ENCODE measurements around the gene FSTL4.

The FSTL4 gene

DNA sequence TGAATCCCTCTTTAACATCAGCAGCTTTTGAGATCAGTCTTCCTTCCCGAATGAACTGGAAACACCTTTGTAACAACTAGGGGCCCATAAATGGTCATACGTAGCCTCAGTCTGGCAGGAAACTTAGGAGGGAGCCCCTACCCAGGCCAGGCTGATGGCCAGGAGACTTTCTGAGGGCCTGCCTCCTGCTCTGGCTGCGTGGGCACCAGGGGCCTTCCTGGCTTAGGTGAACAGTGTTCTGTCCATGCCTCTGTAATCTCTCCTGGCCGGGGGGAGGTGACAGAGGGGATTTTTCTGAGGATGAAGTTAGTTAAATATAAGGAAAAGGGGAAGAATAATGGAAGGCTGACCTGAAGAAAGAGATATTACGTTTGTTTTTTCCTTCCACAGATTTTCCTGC is 843 bp upstream of the FSTL4 start:
- Histone ChIP-seq H3K27ac (no peak overlapping the region), H3K4me1 (peaks cover 22% of the 10 kb centered on the region), H3K36me3 (no peaks in the 10 kb centered on the region), H3K9me3 (no peaks in the 10 kb centered on the region), H3K4me2 (no peak overlapping the region), H3K27me3 (peaks cover 64% of the 10 kb centered on the region), H3K4me3 (no peak overlapping the region), H3K9ac (no peak overlapping the region), H4K20me1 (peaks cover 33% of the 10 kb centered on the region)
- no peak for TF ChIP-seq Cebpa-rat (IDR thresholded peaks at IDR 0.05)

DNA sequence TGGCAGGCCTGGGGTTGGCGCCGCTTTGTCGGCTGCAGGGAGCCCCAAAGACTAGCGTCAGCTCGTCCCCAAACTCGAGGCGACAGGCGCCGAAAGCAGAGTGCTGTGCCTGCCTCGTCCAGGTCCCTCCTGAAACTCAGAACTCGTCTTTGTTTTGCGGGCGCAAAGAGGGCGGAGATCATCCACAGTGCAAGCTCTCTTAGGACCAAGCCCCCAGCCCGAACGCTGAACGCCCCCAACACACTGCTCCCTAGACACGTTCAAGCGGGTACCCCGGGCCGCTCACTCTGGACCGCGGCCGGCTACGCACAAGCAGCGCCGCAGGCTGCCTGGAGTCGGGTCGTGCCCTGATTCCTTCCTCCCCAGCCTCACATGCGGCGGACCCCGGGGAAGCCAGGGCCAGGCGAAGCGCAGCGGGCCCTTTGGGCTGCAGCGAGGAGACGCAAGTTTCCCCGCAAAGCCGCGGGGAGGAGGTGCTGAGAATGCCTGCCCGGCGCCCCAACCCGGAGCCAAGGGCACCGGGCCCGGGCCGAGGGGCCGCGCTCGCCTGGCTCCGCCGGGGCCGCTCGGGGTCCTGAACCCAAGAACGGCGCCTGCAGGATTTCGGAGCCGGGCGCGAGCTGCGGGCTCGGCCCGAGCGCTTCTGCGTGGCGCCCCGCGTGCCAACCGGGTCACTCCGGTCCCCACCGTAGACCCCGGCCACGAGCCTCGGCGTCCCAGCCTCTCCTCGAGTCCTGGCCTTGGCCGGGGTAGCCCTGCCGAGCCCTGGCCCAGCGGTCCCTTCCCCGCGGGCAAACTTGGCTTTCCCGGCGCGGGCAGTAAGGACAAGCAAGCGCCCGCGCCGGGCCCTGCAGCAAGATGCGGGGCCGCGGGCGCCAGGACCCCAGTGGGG is 738 bp downstream of the FSTL4 start:
- H3K36me3 ChIP-seq = no peaks in the 10 kb centered on the region
- H3K9me3 ChIP-seq = no peaks in the 10 kb centered on the region
- peak overlapping the region; percentile 83 for H3K4me2 ChIP-seq
- H3K4me3 ChIP-seq = peak overlapping the region; percentile 64
- no peak for TF ChIP-seq Cebpa-rat (IDR thresholded peaks at IDR 0.05)
- H3K4me1 ChIP-seq = peaks cover 22% of the 10 kb centered on the region
- no peak overlapping the region for H3K9ac ChIP-seq
- peaks cover 33% of the 10 kb centered on the region for H4K20me1 ChIP-seq
- H3K27me3 ChIP-seq = peaks cover 64% of the 10 kb centered on the region
- H3K27ac ChIP-seq = no peak overlapping the region

DNA sequence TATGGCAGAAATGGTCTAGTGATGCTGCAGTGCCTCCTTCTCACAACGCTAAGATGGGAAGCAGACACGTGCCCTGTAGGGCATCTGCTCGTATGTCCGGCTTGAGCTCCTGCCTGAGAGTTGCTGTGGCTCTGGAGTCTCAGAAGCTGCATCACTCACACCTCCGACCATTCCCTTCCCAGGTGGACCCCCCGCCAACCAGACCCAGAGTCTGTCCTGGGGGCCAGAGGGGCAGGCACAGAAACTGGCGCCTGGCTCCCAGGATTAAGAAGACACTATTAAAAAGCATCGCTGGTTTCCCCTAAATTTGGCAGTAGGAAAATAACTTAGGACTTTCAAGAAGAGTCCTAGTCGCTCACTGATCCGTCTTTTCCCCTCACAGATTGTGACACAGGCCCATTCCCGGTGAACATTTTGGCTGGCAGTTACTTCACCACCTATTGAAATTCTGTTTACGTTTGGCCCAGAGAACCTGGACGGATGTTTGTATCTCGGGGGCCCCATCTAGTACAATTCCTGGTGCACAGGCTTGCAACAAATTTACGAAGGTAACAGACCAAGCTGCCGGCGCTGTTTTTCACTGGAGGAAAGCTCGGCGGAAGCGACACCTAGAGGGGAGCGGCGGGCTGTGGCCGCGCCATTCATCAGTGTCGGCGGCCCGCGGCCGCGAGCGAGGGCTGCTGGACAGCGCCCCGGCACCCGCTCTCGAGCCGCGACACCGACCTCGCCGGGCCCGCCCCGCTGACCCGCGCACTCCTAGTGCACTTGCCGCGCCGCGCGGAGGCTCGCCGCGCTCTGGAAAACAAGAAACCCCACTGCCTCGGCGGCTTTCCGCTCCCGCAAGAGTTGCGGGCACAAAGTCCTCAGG is 1.6 kb downstream of the FSTL4 start:
- Histone ChIP-seq H3K9ac (no peak overlapping the region), H3K27ac (no peak overlapping the region), H3K27me3 (peaks cover 64% of the 10 kb centered on the region), H3K4me2 (peak overlapping the region; percentile 83), H3K4me1 (peaks cover 22% of the 10 kb centered on the region), H3K36me3 (no peaks in the 10 kb centered on the region), H3K9me3 (no peaks in the 10 kb centered on the region), H4K20me1 (peaks cover 33% of the 10 kb centered on the region), H3K4me3 (peak overlapping the region; percentile 64)
- no peak for TF ChIP-seq Cebpa-rat (IDR thresholded peaks at IDR 0.05)

DNA sequence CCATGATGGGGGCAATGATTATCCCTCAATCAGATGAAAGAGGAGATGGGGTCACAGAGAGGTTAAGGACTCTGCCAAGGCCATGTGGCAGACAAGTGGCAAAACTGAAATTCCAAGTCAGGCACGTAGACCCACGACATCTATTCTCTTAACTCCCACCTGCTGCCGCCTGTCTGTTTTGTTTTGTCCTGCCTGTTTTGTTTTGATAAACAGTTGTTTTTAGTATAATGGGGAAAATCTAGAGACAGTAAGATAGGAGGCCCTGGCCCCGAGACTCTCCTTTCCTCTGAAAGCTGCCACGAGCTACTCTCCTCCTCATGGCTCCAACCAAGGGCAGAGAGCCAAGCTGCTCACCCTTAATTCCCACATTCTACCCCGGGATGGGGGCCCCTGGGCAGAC is 4.9 kb downstream of the FSTL4 start:
- Histone ChIP-seq H3K4me2 (no peak overlapping the region), H3K36me3 (no peaks in the 10 kb centered on the region), H3K27ac (no peak overlapping the region), H3K9ac (no peak overlapping the region), H3K4me1 (peaks cover 18% of the 10 kb centered on the region), H3K4me3 (no peak overlapping the region), H3K27me3 (peaks cover 43% of the 10 kb centered on the region), H4K20me1 (peaks cover 22% of the 10 kb centered on the region), H3K9me3 (no peaks in the 10 kb centered on the region)
- TF ChIP-seq Cebpa-rat (IDR thresholded peaks at IDR 0.05) = no peak

DNA sequence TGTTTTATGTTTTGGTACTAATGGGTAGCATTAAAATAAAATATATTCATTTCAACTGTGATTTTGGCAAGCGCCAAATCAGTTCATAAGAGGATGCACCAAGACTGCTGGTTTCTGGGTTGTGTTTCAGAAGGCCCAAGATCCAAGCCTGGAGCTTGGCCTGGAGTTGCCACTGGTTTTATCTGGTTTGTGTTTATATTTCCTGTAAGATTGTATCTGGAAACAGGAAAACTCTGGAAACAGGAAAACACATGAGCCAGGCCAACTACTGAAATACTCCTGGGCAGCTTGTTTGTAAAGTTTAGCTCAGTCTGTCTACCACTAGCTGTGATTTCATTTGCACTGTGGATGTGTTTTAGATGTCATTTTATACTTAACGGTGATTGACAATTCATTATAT is 5.5 kb downstream of the FSTL4 start:
- Histone ChIP-seq H3K4me2 (no peak overlapping the region), H4K20me1 (peaks cover 16% of the 10 kb centered on the region), H3K27ac (no peak overlapping the region)

DNA sequence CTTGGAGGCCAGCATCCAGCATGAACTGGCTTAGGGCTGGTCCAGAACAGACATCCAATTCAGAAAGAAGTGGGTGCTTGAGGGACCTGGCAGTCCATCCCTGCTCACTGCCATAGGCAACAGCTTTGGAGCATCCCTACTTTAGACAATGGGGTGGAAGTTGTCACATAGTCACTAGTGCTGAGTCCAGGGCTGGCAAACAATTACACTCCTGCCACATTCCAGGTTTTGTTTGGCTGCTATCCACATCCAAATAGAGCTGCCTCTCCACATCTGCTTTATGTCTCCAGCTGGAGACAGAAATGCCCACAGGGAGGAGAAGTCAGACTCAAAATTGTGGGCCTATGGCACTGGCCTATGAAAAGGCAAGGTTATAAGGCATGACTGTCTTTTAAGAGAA is 7.0 kb downstream of the FSTL4 start:
- no peak overlapping the region for H3K4me2 ChIP-seq
- H4K20me1 ChIP-seq = peaks cover 1% of the 10 kb centered on the region
- TF ChIP-seq Cebpa-rat (IDR thresholded peaks at IDR 0.05) = no peak
- no peak overlapping the region for H3K9ac ChIP-seq
- H3K36me3 ChIP-seq = no peaks in the 10 kb centered on the region
- no peaks in the 10 kb centered on the region for H3K9me3 ChIP-seq
- peaks cover 22% of the 10 kb centered on the region for H3K27me3 ChIP-seq
- no peak overlapping the region for H3K27ac ChIP-seq
- H3K4me3 ChIP-seq = no peak overlapping the region
- H3K4me1 ChIP-seq = no peaks in the 10 kb centered on the region

More for the DNA sequence above, 5.5 kb downstream of the FSTL4 start:
- no peak overlapping the region for H3K4me3 ChIP-seq
- no peaks in the 10 kb centered on the region for H3K9me3 ChIP-seq
- TF ChIP-seq Cebpa-rat (IDR thresholded peaks at IDR 0.05) = no peak
- H3K27me3 ChIP-seq = peaks cover 37% of the 10 kb centered on the region
- H3K9ac ChIP-seq = no peak overlapping the region
- no peaks in the 10 kb centered on the region for H3K36me3 ChIP-seq
- peaks cover 13% of the 10 kb centered on the region for H3K4me1 ChIP-seq

DNA sequence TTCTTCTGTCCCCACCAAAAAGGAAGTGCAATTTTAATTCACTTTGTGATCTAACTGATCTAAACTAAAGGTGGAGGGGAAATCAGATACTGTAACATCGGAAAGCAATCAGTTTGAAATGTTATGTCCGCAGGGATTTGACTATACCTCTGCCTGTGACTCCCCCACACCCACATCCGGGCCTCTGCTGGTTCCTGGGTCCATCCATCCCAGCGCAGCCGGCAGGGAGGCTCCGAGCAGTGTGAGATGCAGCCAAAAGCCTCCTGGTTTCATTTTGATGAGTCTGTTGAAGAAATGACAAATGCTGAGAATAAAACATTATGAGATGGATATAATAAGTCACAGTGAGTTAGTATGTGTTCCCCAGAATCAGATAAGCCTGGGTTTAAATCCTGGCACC is 8.6 kb downstream of the FSTL4 start:
- no peak overlapping the region for H3K9ac ChIP-seq
- no peaks in the 10 kb centered on the region for H3K36me3 ChIP-seq
- peaks cover 6% of the 10 kb centered on the region for H3K27me3 ChIP-seq
- no peak overlapping the region for H3K4me2 ChIP-seq
- H3K27ac ChIP-seq = no peak overlapping the region
- no peak overlapping the region for H3K4me3 ChIP-seq
- no peak for TF ChIP-seq Cebpa-rat (IDR thresholded peaks at IDR 0.05)
- peaks cover under 1% of the 10 kb centered on the region; the same call in 1 of the 2 replicates for H3K4me1 ChIP-seq
- no peaks in the 10 kb centered on the region for H4K20me1 ChIP-seq
- H3K9me3 ChIP-seq = no peaks in the 10 kb centered on the region

DNA sequence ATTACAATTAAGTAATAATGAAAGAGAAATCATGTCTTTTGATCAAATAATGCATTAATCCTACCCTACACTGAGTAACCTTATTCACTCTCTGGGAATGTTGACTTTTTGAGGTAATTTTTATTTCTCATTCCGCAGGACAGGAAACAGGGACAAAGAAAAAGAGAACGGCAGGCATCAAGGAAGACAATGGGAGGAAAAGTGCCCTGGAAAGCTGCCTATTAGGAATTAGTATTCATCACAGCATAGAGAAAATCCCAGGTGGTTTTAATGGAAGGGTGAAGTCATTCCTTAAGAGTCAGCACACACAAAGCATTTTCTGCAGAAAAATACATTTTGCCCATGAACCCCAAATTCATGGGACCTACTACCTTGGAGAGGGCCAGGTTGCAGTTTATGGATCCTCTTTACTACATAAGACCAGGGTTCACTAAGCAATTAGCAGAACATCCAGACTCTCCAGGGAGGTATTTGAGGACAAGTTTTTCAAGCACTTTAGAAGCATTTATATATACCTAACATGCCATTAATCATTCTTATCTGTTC is 9.4 kb downstream of the FSTL4 start:
- H3K4me3 ChIP-seq = no peak overlapping the region
- H3K36me3 ChIP-seq = no peaks in the 10 kb centered on the region
- H3K4me2 ChIP-seq = no peak overlapping the region
- H3K4me1 ChIP-seq = peaks cover 6% of the 10 kb centered on the region; the same call in 1 of the 2 replicates
- no peak overlapping the region for H3K9ac ChIP-seq
- H4K20me1 ChIP-seq = no peaks in the 10 kb centered on the region
- no peak for TF ChIP-seq Cebpa-rat (IDR thresholded peaks at IDR 0.05)
- no peaks in the 10 kb centered on the region; the same call in 1 of the 2 replicates for H3K27me3 ChIP-seq
- H3K27ac ChIP-seq = no peak overlapping the region
- H3K9me3 ChIP-seq = no peaks in the 10 kb centered on the region

DNA sequence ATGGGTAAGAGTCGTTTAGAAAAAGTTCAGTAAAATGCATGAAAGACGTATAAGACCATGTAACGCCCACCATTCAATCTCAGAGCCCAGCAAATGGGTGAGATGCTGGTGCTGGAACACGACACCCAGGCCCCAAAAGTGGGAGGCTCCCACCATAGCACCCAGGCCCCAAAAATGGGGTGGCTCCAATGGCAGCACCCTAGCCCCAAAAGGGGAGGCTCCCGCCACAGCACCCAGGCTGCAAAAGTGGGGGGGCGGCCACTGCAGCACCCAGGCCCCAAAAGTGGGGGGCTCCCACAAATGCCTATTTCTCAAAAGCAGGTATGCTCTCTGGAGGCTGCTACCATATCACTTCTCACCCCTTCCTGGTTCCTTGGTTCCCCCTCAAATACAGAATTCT is 12.7 kb downstream of the FSTL4 start:
- TF ChIP-seq Cebpa-rat (IDR thresholded peaks at IDR 0.05) = no peak
- no peaks in the 10 kb centered on the region for H3K36me3 ChIP-seq
- no peak overlapping the region for H3K4me2 ChIP-seq
- H3K4me1 ChIP-seq = peaks cover 6% of the 10 kb centered on the region; the same call in 1 of the 2 replicates
- no peak overlapping the region for H3K9ac ChIP-seq
- H3K27me3 ChIP-seq = no peaks in the 10 kb centered on the region
- H4K20me1 ChIP-seq = no peaks in the 10 kb centered on the region
- no peak overlapping the region for H3K27ac ChIP-seq
- no peak overlapping the region for H3K4me3 ChIP-seq
- H3K9me3 ChIP-seq = no peaks in the 10 kb centered on the region
